Measurements from ENCODE around the gene SLC7A1.

The SLC7A1 gene

GRCh38 chr13:29607465-29607864, 12.0 kb upstream of the SLC7A1 start:
- no peak overlapping the region for H2AK5ac ChIP-seq (ENCODE audit: low read depth, low read length)
- no peak overlapping the region for H3K9ac ChIP-seq (ENCODE audit: low read depth, low read length, poor library complexity)
- no peak overlapping the region for H2AFZ ChIP-seq (ENCODE audit: low read length)
- H2BK5ac ChIP-seq (ENCODE audit: low read length), result no peak overlapping the region
- H3K14ac ChIP-seq (ENCODE audit: low read length), result no peak overlapping the region
- H2BK120ac ChIP-seq (ENCODE audit: low read depth, low read length), result no peak overlapping the region
- no peak overlapping the region for H3K4me2 ChIP-seq (ENCODE audit: insufficient read depth, low read length, poor library complexity, severe bottlenecking)
- H3K36me3 ChIP-seq (replicated peaks in 1 of 2; ENCODE audit: control insufficient read depth in 2 of 2, insufficient read depth in 2 of 2, low read length in 2 of 2), result no peaks in the 10 kb centered on the region
- no peak overlapping the region for H3K18ac ChIP-seq (ENCODE audit: low read length)
- H4K91ac ChIP-seq (ENCODE audit: low read depth, low read length, poor library complexity), result no peak overlapping the region
- WGBS, 2 donors (ENCODE audit: extremely low coverage in 2 of 2, insufficient read length in 2 of 2, insufficient replicate concordance in 1 of 2), result no CpG with 5 or more reads among the region's 1 CpG
- H3K79me1 ChIP-seq (ENCODE audit: low read depth, low read length), result no peaks in the 10 kb centered on the region
- no peak overlapping the region for H3K27ac ChIP-seq (replicated peaks; ENCODE audit: low read length)
- H3K9me3 ChIP-seq (replicated peaks in 1 of 2; ENCODE audit: control insufficient read depth in 2 of 2, insufficient read depth in 1 of 2, low read depth in 1 of 2, low read length in 2 of 2), result no peaks in the 10 kb centered on the region
- H2BK12ac ChIP-seq (ENCODE audit: low read length), result no peak overlapping the region
- no peak overlapping the region for H3K23ac ChIP-seq (ENCODE audit: low read depth, low read length, poor library complexity)
- no peak overlapping the region for H3K4ac ChIP-seq (ENCODE audit: low read length)
- H4K8ac ChIP-seq (ENCODE audit: low read depth, low read length), result no peak overlapping the region
- no peak for DNase-seq (ENCODE audit: low spot score)
- H3K4me3 ChIP-seq (ENCODE audit: low read length in 2 of 2), result no peak overlapping the region
- H2BK15ac ChIP-seq (ENCODE audit: low read length), result no peak overlapping the region
- H3K27me3 ChIP-seq (ENCODE audit: control insufficient read depth in 3 of 3, insufficient read depth in 3 of 3, low read depth in 1 of 3, low read length in 3 of 3), result peaks cover 0 to 34% (median 0%) of the 10 kb centered on the region in 3 experiments
- no peaks in the 10 kb centered on the region for H3K4me1 ChIP-seq (ENCODE audit: control insufficient read depth in 2 of 2, insufficient read depth in 1 of 2, low read depth in 1 of 2, low read length in 2 of 2)

- Histone ChIP-seq H3K4ac (ENCODE audit: low read length) (no peak overlapping the region), H3K27ac (replicated peaks; ENCODE audit: low read length) (no peak overlapping the region), H2AFZ (ENCODE audit: low read length) (no peak overlapping the region), H2BK15ac (ENCODE audit: low read length) (no peak overlapping the region), H3K27me3 (ENCODE audit: control insufficient read depth in 3 of 3, insufficient read depth in 3 of 3, low read depth in 1 of 3, low read length in 3 of 3) (peaks cover 0 to 42% (median 0%) of the 10 kb centered on the region in 3 experiments), H3K9me3 (replicated peaks in 1 of 2; ENCODE audit: control insufficient read depth in 2 of 2, insufficient read depth in 1 of 2, low read depth in 1 of 2, low read length in 2 of 2) (no peaks in the 10 kb centered on the region), H3K23ac (ENCODE audit: low read depth, low read length, poor library complexity) (no peak overlapping the region), H2BK5ac (ENCODE audit: low read length) (no peak overlapping the region), H3K18ac (ENCODE audit: low read length) (no peak overlapping the region), H3K14ac (ENCODE audit: low read length) (no peak overlapping the region), H4K8ac (ENCODE audit: low read depth, low read length) (no peak overlapping the region), H3K9ac (ENCODE audit: low read depth, low read length, poor library complexity) (no peak overlapping the region), H3K79me1 (ENCODE audit: low read depth, low read length) (no peaks in the 10 kb centered on the region), H3K36me3 (replicated peaks in 1 of 2; ENCODE audit: control insufficient read depth in 2 of 2, insufficient read depth in 2 of 2, low read length in 2 of 2) (no peaks in the 10 kb centered on the region), H3K4me2 (ENCODE audit: insufficient read depth, low read length, poor library complexity, severe bottlenecking) (no peak overlapping the region), H3K4me3 (ENCODE audit: low read length in 2 of 2) (no peak overlapping the region), H2AK5ac (ENCODE audit: low read depth, low read length) (no peak overlapping the region), H4K91ac (ENCODE audit: low read depth, low read length, poor library complexity) (no peak overlapping the region), H2BK12ac (ENCODE audit: low read length) (no peak overlapping the region), H2BK120ac (ENCODE audit: low read depth, low read length) (no peak overlapping the region), H3K4me1 (ENCODE audit: control insufficient read depth in 2 of 2, insufficient read depth in 1 of 2, low read depth in 1 of 2, low read length in 2 of 2) (no peaks in the 10 kb centered on the region)
- no peak for DNase-seq (ENCODE audit: low spot score)
- no CpG with 5 or more reads among the region's 8 CpGs for WGBS, 2 donors (ENCODE audit: extremely low coverage in 2 of 2, insufficient read length in 2 of 2, insufficient replicate concordance in 1 of 2)
Observed at GRCh38 chr13:29605860-29606526, 10.5 kb upstream of the SLC7A1 start.

GRCh38 chr13:29598321-29598720, 2.8 kb upstream of the SLC7A1 start:
- no peak overlapping the region for H2BK5ac ChIP-seq (ENCODE audit: low read length)
- H3K14ac ChIP-seq (ENCODE audit: low read length), result no peak overlapping the region
- H3K4me3 ChIP-seq (ENCODE audit: low read length in 2 of 2), result no peak overlapping the region
- H2BK120ac ChIP-seq (ENCODE audit: low read depth, low read length), result no peak overlapping the region
- no peak overlapping the region for H2AFZ ChIP-seq (ENCODE audit: low read length)
- no peak overlapping the region for H3K18ac ChIP-seq (ENCODE audit: low read length)
- H3K36me3 ChIP-seq (replicated peaks in 1 of 2; ENCODE audit: control insufficient read depth in 2 of 2, insufficient read depth in 2 of 2, low read length in 2 of 2), result no peaks in the 10 kb centered on the region
- no peaks in the 10 kb centered on the region for H3K9me3 ChIP-seq (replicated peaks in 1 of 2; ENCODE audit: control insufficient read depth in 2 of 2, insufficient read depth in 1 of 2, low read depth in 1 of 2, low read length in 2 of 2)
- H3K23ac ChIP-seq (ENCODE audit: low read depth, low read length, poor library complexity), result no peak overlapping the region
- H3K9ac ChIP-seq (ENCODE audit: low read depth, low read length, poor library complexity), result no peak overlapping the region
- no peak overlapping the region for H2AK5ac ChIP-seq (ENCODE audit: low read depth, low read length)
- H3K79me1 ChIP-seq (ENCODE audit: low read depth, low read length), result peaks cover 3% of the 10 kb centered on the region
- no peak overlapping the region for H3K4me2 ChIP-seq (ENCODE audit: insufficient read depth, low read length, poor library complexity, severe bottlenecking)
- H2BK15ac ChIP-seq (ENCODE audit: low read length), result no peak overlapping the region
- no peak overlapping the region for H2BK12ac ChIP-seq (ENCODE audit: low read length)
- H3K4ac ChIP-seq (ENCODE audit: low read length), result no peak overlapping the region
- H4K91ac ChIP-seq (ENCODE audit: low read depth, low read length, poor library complexity), result no peak overlapping the region
- no CpG with 5 or more reads among the region's 2 CpGs for WGBS, 2 donors (ENCODE audit: extremely low coverage in 2 of 2, insufficient read length in 2 of 2, insufficient replicate concordance in 1 of 2)
- H3K27ac ChIP-seq (replicated peaks; ENCODE audit: low read length), result no peak overlapping the region
- no peak overlapping the region for H4K8ac ChIP-seq (ENCODE audit: low read depth, low read length)
- DNase-seq (ENCODE audit: low spot score), result no peak
- peaks cover 0 to 29% (median 2%) of the 10 kb centered on the region in 3 experiments for H3K27me3 ChIP-seq (ENCODE audit: control insufficient read depth in 3 of 3, insufficient read depth in 3 of 3, low read depth in 1 of 3, low read length in 3 of 3)
- H3K4me1 ChIP-seq (ENCODE audit: control insufficient read depth in 2 of 2, insufficient read depth in 1 of 2, low read depth in 1 of 2, low read length in 2 of 2), result peaks cover 2 to 3% of the 10 kb centered on the region in 2 donors

DNA sequence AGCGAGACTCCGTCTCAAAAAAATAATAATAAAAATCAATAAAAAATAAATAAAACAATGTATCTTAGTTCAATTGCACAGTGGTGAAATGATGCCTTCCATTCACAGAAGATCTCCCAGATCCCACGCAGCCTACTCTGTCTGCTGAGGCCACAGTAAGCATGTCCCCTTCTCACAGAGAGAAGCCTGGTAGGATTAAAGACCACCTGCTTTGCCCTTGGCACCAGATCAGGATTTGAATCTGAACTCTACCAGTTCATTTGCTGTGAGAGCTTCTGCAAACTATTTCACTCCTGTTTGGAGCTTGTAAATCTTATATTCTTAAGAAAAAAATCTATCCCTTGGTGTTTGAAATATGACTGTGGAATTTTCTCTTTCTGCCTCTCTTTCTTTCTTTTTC, 2.2 kb upstream of the SLC7A1 start:
- no peak for DNase-seq (ENCODE audit: low spot score)
- H3K9me3 ChIP-seq (replicated peaks in 1 of 2; ENCODE audit: control insufficient read depth in 2 of 2, insufficient read depth in 1 of 2, low read depth in 1 of 2, low read length in 2 of 2), result no peaks in the 10 kb centered on the region
- H3K27me3 ChIP-seq (ENCODE audit: control insufficient read depth in 3 of 3, insufficient read depth in 3 of 3, low read depth in 1 of 3, low read length in 3 of 3), result peaks cover 0 to 27% (median 2%) of the 10 kb centered on the region in 3 experiments
- no peak overlapping the region for H3K4me2 ChIP-seq (ENCODE audit: insufficient read depth, low read length, poor library complexity, severe bottlenecking)
- H3K4me3 ChIP-seq (ENCODE audit: low read length in 2 of 2), result no peak overlapping the region
- no peak overlapping the region for H4K8ac ChIP-seq (ENCODE audit: low read depth, low read length)
- no peak overlapping the region for H2BK120ac ChIP-seq (ENCODE audit: low read depth, low read length)
- H3K4ac ChIP-seq (ENCODE audit: low read length), result no peak overlapping the region
- H2BK12ac ChIP-seq (ENCODE audit: low read length), result no peak overlapping the region
- no peaks in the 10 kb centered on the region for H3K36me3 ChIP-seq (replicated peaks in 1 of 2; ENCODE audit: control insufficient read depth in 2 of 2, insufficient read depth in 2 of 2, low read length in 2 of 2)
- no peak overlapping the region for H2BK5ac ChIP-seq (ENCODE audit: low read length)
- H3K18ac ChIP-seq (ENCODE audit: low read length), result no peak overlapping the region
- H2BK15ac ChIP-seq (ENCODE audit: low read length), result no peak overlapping the region
- H3K23ac ChIP-seq (ENCODE audit: low read depth, low read length, poor library complexity), result no peak overlapping the region
- H3K27ac ChIP-seq (replicated peaks; ENCODE audit: low read length), result no peak overlapping the region
- no peak overlapping the region for H2AFZ ChIP-seq (ENCODE audit: low read length)
- H3K9ac ChIP-seq (ENCODE audit: low read depth, low read length, poor library complexity), result no peak overlapping the region
- H4K91ac ChIP-seq (ENCODE audit: low read depth, low read length, poor library complexity), result no peak overlapping the region
- no peak overlapping the region for H2AK5ac ChIP-seq (ENCODE audit: low read depth, low read length)
- peaks cover 2 to 3% of the 10 kb centered on the region in 2 donors for H3K4me1 ChIP-seq (ENCODE audit: control insufficient read depth in 2 of 2, insufficient read depth in 1 of 2, low read depth in 1 of 2, low read length in 2 of 2)
- no peak overlapping the region for H3K14ac ChIP-seq (ENCODE audit: low read length)
- peaks cover 3% of the 10 kb centered on the region for H3K79me1 ChIP-seq (ENCODE audit: low read depth, low read length)
- no CpG with 5 or more reads among the region's 3 CpGs for WGBS, 2 donors (ENCODE audit: extremely low coverage in 2 of 2, insufficient read length in 2 of 2, insufficient replicate concordance in 1 of 2)
